Measurements from ENCODE around the gene GANAB. TPM values are rescaled to one million over a fixed set of nuclear protein-coding genes. Genes with fewer than 3 reads are reported as not detected.

Gene GANAB
- total and polyA plus RNA-seq, 2 of the 13 experiments (the other 11 are each of a cell fraction or from before 2014, with no cell fraction given), result 99.5 to 234 TPM

DNA sequence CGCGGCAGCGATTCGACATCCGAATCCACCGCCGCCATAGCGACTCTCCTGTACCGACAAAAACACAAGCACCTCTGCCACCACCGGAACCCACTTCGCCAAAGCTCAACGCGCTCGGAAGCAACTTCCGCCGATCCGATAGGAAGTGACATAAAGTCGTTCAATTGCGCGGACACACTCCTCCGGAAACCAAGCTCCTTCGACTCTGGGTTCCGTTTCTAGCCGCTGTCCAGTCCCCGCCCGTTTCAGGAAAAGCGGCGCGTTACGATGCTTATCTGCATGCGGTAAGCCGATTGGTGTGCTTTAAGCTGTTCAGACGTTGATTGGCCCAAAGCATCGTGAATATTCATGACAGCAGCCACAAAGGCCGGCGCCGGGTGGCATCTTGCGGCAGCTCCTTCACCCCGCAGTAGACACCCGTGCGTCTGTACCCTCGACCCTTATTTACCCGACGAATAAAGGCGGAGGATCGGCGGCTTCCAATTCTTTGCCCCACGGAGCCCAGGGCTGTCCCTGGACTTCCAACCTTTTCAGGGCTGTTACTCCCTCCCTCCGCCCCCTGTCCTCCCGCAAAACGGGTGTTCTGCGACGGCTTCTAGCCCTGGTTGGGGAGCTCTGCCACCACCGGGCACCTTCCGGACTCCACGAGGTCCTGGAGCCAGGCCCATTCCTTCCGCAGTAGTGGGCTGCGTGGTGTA is 54.8 kb downstream of the GANAB start, which contains the start of gene TUT1 (continued):
- TF ChIP-seq ZBTB1 (CRISPR knock-in tag; IDR thresholded peaks at IDR 0.05; ENCODE audit: borderline replicate concordance) (no peak), ZZZ3 (CRISPR knock-in tag; IDR thresholded peaks at IDR 0.05; ENCODE audit: borderline replicate concordance) (peak; percentile 85; the same call in 1 of the 2 replicates), SRSF1 (optimal IDR thresholded peaks at IDR 0.05; ENCODE audit: low read depth, low read length) (peak; percentile 80), AGO2 (optimal IDR thresholded peaks at IDR 0.05; ENCODE audit: low read depth, low read length) (peak; percentile 78), ZNF251 (CRISPR knock-in tag; IDR thresholded peaks at IDR 0.05) (0 out of 2 replicates have a peak, but pooled peaks have one; percentile 12), ZNF317 (CRISPR knock-in tag; IDR thresholded peaks at IDR 0.05) (peak; percentile 60), ZNF382 (CRISPR knock-in tag; IDR thresholded peaks at IDR 0.05; ENCODE audit: borderline replicate concordance) (no peak), HES4 (CRISPR knock-in tag; IDR thresholded peaks at IDR 0.05; ENCODE audit: borderline replicate concordance) (0 out of 2 replicates have a peak, but pooled peaks have one; percentile 19), ZNF530 (CRISPR knock-in tag; IDR thresholded peaks at IDR 0.05; ENCODE audit: low read depth) (no peak), JUN (CRISPR knock-in tag; IDR thresholded peaks at IDR 0.05) (peak; percentile 50; the same call in 1 of the 2 replicates), ZBTB42 (CRISPR knock-in tag; IDR thresholded peaks at IDR 0.05) (no peak), MEF2D (CRISPR knock-in tag; IDR thresholded peaks at IDR 0.05) (peak; percentile 90), ARID2 (CRISPR knock-in tag; IDR thresholded peaks at IDR 0.05; ENCODE audit: borderline replicate concordance) (peak; percentile 83), ZNF432 (CRISPR knock-in tag; IDR thresholded peaks at IDR 0.05; ENCODE audit: borderline replicate concordance) (no peak), ONECUT2 (CRISPR knock-in tag; IDR thresholded peaks at IDR 0.05) (peak; percentile 62; the same call in 1 of the 2 replicates), TCF12 (IDR thresholded peaks at IDR 0.05) (no peak), TCF12 (CRISPR knock-in tag; IDR thresholded peaks at IDR 0.05) (no peak), SOX6 (IDR thresholded peaks at IDR 0.05) (no peak), SOX6 (CRISPR knock-in tag; IDR thresholded peaks at IDR 0.05) (peak; percentile 79)
- TF ChIP-seq, protein P1, sequence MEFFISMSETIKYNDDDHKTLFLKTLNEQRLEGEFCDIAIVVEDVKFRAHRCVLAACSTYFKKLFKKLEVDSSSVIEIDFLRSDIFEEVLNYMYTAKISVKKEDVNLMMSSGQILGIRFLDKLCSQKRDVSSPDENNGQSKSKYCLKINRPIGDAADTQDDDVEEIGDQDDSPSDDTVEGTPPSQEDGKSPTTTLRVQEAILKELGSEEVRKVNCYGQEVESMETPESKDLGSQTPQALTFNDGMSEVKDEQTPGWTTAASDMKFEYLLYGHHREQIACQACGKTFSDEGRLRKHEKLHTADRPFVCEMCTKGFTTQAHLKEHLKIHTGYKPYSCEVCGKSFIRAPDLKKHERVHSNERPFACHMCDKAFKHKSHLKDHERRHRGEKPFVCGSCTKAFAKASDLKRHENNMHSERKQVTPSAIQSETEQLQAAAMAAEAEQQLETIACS (CRISPR knock-in tag; IDR thresholded peaks at IDR 0.05), result no peak
- TF ChIP-seq, protein P2, sequence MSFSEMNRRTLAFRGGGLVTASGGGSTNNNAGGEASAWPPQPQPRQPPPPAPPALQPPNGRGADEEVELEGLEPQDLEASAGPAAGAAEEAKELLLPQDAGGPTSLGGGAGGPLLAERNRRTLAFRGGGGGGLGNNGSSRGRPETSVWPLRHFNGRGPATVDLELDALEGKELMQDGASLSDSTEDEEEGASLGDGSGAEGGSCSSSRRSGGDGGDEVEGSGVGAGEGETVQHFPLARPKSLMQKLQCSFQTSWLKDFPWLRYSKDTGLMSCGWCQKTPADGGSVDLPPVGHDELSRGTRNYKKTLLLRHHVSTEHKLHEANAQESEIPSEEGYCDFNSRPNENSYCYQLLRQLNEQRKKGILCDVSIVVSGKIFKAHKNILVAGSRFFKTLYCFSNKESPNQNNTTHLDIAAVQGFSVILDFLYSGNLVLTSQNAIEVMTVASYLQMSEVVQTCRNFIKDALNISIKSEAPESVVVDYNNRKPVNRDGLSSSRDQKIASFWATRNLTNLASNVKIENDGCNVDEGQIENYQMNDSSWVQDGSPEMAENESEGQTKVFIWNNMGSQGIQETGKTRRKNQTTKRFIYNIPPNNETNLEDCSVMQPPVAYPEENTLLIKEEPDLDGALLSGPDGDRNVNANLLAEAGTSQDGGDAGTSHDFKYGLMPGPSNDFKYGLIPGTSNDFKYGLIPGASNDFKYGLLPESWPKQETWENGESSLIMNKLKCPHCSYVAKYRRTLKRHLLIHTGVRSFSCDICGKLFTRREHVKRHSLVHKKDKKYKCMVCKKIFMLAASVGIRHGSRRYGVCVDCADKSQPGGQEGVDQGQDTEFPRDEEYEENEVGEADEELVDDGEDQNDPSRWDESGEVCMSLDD (CRISPR knock-in tag; IDR thresholded peaks at IDR 0.05; ENCODE audit: borderline replicate concordance), result no peak
- TF ChIP-seq, protein P3, sequence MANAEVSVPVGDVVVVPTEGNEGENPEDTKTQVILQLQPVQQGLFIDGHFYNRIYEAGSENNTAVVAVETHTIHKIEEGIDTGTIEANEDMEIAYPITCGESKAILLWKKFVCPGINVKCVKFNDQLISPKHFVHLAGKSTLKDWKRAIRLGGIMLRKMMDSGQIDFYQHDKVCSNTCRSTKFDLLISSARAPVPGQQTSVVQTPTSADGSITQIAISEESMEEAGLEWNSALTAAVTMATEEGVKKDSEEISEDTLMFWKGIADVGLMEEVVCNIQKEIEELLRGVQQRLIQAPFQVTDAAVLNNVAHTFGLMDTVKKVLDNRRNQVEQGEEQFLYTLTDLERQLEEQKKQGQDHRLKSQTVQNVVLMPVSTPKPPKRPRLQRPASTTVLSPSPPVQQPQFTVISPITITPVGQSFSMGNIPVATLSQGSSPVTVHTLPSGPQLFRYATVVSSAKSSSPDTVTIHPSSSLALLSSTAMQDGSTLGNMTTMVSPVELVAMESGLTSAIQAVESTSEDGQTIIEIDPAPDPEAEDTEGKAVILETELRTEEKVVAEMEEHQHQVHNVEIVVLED (CRISPR knock-in tag; IDR thresholded peaks at IDR 0.05; ENCODE audit: borderline replicate concordance), result peak; percentile 95
- TF ChIP-seq, protein P4, sequence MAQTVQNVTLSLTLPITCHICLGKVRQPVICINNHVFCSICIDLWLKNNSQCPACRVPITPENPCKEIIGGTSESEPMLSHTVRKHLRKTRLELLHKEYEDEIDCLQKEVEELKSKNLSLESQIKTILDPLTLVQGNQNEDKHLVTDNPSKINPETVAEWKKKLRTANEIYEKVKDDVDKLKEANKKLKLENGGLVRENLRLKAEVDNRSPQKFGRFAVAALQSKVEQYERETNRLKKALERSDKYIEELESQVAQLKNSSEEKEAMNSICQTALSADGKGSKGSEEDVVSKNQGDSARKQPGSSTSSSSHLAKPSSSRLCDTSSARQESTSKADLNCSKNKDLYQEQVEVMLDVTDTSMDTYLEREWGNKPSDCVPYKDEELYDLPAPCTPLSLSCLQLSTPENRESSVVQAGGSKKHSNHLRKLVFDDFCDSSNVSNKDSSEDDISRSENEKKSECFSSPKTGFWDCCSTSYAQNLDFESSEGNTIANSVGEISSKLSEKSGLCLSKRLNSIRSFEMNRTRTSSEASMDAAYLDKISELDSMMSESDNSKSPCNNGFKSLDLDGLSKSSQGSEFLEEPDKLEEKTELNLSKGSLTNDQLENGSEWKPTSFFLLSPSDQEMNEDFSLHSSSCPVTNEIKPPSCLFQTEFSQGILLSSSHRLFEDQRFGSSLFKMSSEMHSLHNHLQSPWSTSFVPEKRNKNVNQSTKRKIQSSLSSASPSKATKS (CRISPR knock-in tag; IDR thresholded peaks at IDR 0.05), result 0 out of 2 replicates have a peak, but pooled peaks have one; percentile 23
